HEK293 (cell line): ENCODE measurements around the gene VPS9D1.

Experiments
- CTCF ChIA-PET: fragments of 350-600 bp; formaldehyde crosslinking; extraction: SDS; loops from one replicate; lab custom pipeline; 2021; ENCODE audit warnings: antibody characterized with exemption; lab: Yijun Ruan, JAX
- POLR2A ChIA-PET: fragments of 300-600 bp; formaldehyde crosslinking; extraction: SDS; loops from one replicate; lab custom pipeline; 2020; ENCODE audit warnings: antibody characterized with exemption, inconsistent platforms; lab: Yijun Ruan, JAX
- H3K27ac ChIP-seq: fragments of 200-500 bp; sonication (Bioruptor generic); 2 replicates; pipeline ENCODE4 v1.5.1; 2014; ENCODE audit warnings: low read depth, low read length, control low read depth, inconsistent platforms; ENCODE audit errors: extremely low read depth
- H3K36me3 ChIP-seq, 2 experiments: fragments of 200-500 bp in 1 of 2; sonication (Bioruptor generic) in 1 of 2; 1 replicate in 1 of 2; 2 replicates in 1 of 2; pipeline ENCODE4 v1.5.1; 2014 to 2017; ENCODE audit warnings: inconsistent platforms in 2 of 2, low read length in 2 of 2; ENCODE audit not compliant: control insufficient read depth in 2 of 2, insufficient read depth in 1 of 2
- H3K4me1 ChIP-seq: fragments of 200-500 bp; sonication (Bioruptor generic); 2 replicates; pipeline ENCODE4 v1.5.1; 2014; ENCODE audit warnings: mild to moderate bottlenecking, low read length, inconsistent platforms; ENCODE audit not compliant: control insufficient read depth, insufficient read depth
- H3K4me3 ChIP-seq: 2 replicates; pipeline ENCODE4 v1.5.1; 2011; ENCODE audit warnings: low read depth, mild to moderate bottlenecking, control low read depth, low read length, moderate library complexity
- H3K9me3 ChIP-seq: fragments of 200-500 bp; sonication (Bioruptor generic); 2 replicates; pipeline ENCODE4 v1.5.1; 2014; ENCODE audit warnings: low read depth, low read length, inconsistent platforms; ENCODE audit not compliant: control insufficient read depth, insufficient read depth
- OVOL3 ChIP-seq: fragments of 450-650 bp; formaldehyde crosslinking; IDR thresholded peaks from 2 replicates; pipeline ENCODE4 v1.5.1; 2016; ENCODE audit warnings: missing biosample characterization, missing genetic modification characterization
- WT1 ChIP-seq: fragments of 450-650 bp; formaldehyde crosslinking; IDR thresholded peaks from 2 replicates; pipeline ENCODE4 v1.5.1; 2016; ENCODE audit warnings: missing biosample characterization, missing genetic modification characterization
- ZBTB20 ChIP-seq: fragments of 450-650 bp; formaldehyde crosslinking; IDR thresholded peaks from 2 replicates; pipeline ENCODE4 v1.5.1; 2016; ENCODE audit warnings: missing biosample characterization, missing genetic modification characterization
- ZNF2 ChIP-seq: fragments of 450-650 bp; formaldehyde crosslinking; IDR thresholded peaks from 2 replicates; pipeline ENCODE4 v1.5.1; 2016; ENCODE audit warnings: missing biosample characterization, missing genetic modification characterization
- ZNF223 ChIP-seq: fragments of 450-650 bp; formaldehyde crosslinking; IDR thresholded peaks from 2 replicates; pipeline ENCODE4 v1.5.1; 2016; ENCODE audit warnings: missing biosample characterization, missing genetic modification characterization
- ZNF23 ChIP-seq: fragments of 450-650 bp; formaldehyde crosslinking; IDR thresholded peaks from 2 replicates; pipeline ENCODE4 v1.5.1; 2016; ENCODE audit warnings: missing biosample characterization, missing genetic modification characterization, borderline replicate concordance
- ZNF24 ChIP-seq: fragments of 450-650 bp; formaldehyde crosslinking; IDR thresholded peaks from 2 replicates; pipeline ENCODE4 v1.5.1; 2016; ENCODE audit warnings: missing biosample characterization, missing genetic modification characterization
- ZNF302 ChIP-seq: fragments of 450-650 bp; formaldehyde crosslinking; IDR thresholded peaks from 2 replicates; pipeline ENCODE4 v1.5.1; 2016; ENCODE audit warnings: missing biosample characterization, missing genetic modification characterization, low read depth
- ZNF335 ChIP-seq: fragments of 450-650 bp; formaldehyde crosslinking; conservative IDR thresholded peaks from 2 replicates; pipeline ENCODE4 v1.5.1; 2016; ENCODE audit warnings: missing biosample characterization, missing genetic modification characterization
- ZNF366 ChIP-seq: fragments of 450-650 bp; formaldehyde crosslinking; conservative IDR thresholded peaks from 2 replicates; pipeline ENCODE4 v1.5.1; 2016; ENCODE audit warnings: missing biosample characterization, missing genetic modification characterization
- ZNF514 ChIP-seq: fragments of 450-650 bp; formaldehyde crosslinking; IDR thresholded peaks from 2 replicates; pipeline ENCODE4 v1.5.1; 2016; ENCODE audit warnings: missing biosample characterization, missing genetic modification characterization
- ZNF521 ChIP-seq: fragments of 450-650 bp; formaldehyde crosslinking; IDR thresholded peaks from 2 replicates; pipeline ENCODE4 v1.5.1; 2017; ENCODE audit warnings: missing biosample characterization, mild to moderate bottlenecking, missing genetic modification characterization
- ZNF549 ChIP-seq: fragments of 450-650 bp; IDR thresholded peaks from 2 replicates; pipeline ENCODE4 v1.5.1; 2018; ENCODE audit warnings: missing biosample characterization, missing genetic modification characterization, mild to moderate bottlenecking, inconsistent platforms, moderate library complexity
- ZSCAN23 ChIP-seq: fragments of 450-650 bp; formaldehyde crosslinking; IDR thresholded peaks from 2 replicates; pipeline ENCODE4 v1.5.1; 2016; ENCODE audit warnings: missing biosample characterization, missing genetic modification characterization
- TF ChIP-seq, protein P1 (sequence below): fragments of 450-650 bp; formaldehyde crosslinking; IDR thresholded peaks from 2 replicates; pipeline ENCODE4 v1.5.0; 2017; ENCODE audit warnings: missing biosample characterization, missing genetic modification characterization, borderline replicate concordance
- TF ChIP-seq, protein P2 (sequence below): fragments of 450-650 bp; formaldehyde crosslinking; IDR thresholded peaks from 2 replicates; pipeline ENCODE4 v1.5.1; 2016; ENCODE audit warnings: missing biosample characterization, missing genetic modification characterization
- TF ChIP-seq, protein P3 (sequence below): fragments of 450-650 bp; formaldehyde crosslinking; IDR thresholded peaks from 2 replicates; pipeline ENCODE4 v1.5.1; 2016; ENCODE audit warnings: missing biosample characterization, missing genetic modification characterization
- TF ChIP-seq, protein P4 (sequence below): fragments of 450-650 bp; formaldehyde crosslinking; IDR thresholded peaks from 2 replicates; pipeline ENCODE4 v1.5.1; 2017; ENCODE audit warnings: missing biosample characterization, missing genetic modification characterization
- TF ChIP-seq, protein P5 (sequence below): fragments of 450-650 bp; formaldehyde crosslinking; conservative IDR thresholded peaks from 2 replicates; pipeline ENCODE4 v1.5.1; 2016; ENCODE audit warnings: low read depth, missing biosample characterization, missing genetic modification characterization
- TF ChIP-seq, protein P6 (sequence below): fragments of 450-650 bp; formaldehyde crosslinking; IDR thresholded peaks from 2 replicates; pipeline ENCODE4 v1.5.1; 2017; ENCODE audit warnings: missing biosample characterization, mild to moderate bottlenecking, missing genetic modification characterization, moderate library complexity

The VPS9D1 gene

DNA sequence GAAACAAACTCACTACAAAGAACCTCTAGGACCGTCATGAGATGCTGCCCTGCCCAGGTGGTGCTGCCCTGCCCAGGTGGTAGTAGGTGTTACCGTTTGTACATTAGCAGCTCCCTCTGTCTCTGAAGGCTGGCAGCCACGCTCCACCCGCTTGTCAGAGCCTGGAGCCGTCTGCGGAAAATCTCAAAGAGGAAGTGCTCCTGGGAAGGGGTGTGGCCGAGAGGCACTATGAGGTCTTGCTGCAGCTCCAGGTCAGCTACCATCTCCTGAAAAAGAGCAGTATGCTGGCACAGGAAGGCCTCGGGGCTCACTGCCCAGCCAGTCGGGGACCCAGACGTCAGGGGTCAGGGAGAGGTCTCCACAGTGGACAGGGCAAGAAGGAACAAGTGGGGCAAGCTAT, 28.9 kb upstream of the VPS9D1 start (continued):
- TF ChIP-seq ZNF521 (no peak), ZNF23 (tag by site-specific recombination) (no peak), ZNF366 (tag by site-specific recombination) (no peak), ZNF24 (no peak)
- TF ChIP-seq, protein P1, sequence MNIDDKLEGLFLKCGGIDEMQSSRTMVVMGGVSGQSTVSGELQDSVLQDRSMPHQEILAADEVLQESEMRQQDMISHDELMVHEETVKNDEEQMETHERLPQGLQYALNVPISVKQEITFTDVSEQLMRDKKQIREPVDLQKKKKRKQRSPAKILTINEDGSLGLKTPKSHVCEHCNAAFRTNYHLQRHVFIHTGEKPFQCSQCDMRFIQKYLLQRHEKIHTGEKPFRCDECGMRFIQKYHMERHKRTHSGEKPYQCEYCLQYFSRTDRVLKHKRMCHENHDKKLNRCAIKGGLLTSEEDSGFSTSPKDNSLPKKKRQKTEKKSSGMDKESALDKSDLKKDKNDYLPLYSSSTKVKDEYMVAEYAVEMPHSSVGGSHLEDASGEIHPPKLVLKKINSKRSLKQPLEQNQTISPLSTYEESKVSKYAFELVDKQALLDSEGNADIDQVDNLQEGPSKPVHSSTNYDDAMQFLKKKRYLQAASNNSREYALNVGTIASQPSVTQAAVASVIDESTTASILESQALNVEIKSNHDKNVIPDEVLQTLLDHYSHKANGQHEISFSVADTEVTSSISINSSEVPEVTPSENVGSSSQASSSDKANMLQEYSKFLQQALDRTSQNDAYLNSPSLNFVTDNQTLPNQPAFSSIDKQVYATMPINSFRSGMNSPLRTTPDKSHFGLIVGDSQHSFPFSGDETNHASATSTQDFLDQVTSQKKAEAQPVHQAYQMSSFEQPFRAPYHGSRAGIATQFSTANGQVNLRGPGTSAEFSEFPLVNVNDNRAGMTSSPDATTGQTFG (tag by site-specific recombination), result no peak
- TF ChIP-seq, protein P2, sequence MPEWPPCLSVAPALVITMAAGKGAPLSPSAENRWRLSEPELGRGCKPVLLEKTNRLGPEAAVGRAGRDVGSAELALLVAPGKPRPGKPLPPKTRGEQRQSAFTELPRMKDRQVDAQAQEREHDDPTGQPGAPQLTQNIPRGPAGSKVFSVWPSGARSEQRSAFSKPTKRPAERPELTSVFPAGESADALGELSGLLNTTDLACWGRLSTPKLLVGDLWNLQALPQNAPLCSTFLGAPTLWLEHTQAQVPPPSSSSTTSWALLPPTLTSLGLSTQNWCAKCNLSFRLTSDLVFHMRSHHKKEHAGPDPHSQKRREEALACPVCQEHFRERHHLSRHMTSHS (tag by site-specific recombination), result no peak
- TF ChIP-seq, protein P3, sequence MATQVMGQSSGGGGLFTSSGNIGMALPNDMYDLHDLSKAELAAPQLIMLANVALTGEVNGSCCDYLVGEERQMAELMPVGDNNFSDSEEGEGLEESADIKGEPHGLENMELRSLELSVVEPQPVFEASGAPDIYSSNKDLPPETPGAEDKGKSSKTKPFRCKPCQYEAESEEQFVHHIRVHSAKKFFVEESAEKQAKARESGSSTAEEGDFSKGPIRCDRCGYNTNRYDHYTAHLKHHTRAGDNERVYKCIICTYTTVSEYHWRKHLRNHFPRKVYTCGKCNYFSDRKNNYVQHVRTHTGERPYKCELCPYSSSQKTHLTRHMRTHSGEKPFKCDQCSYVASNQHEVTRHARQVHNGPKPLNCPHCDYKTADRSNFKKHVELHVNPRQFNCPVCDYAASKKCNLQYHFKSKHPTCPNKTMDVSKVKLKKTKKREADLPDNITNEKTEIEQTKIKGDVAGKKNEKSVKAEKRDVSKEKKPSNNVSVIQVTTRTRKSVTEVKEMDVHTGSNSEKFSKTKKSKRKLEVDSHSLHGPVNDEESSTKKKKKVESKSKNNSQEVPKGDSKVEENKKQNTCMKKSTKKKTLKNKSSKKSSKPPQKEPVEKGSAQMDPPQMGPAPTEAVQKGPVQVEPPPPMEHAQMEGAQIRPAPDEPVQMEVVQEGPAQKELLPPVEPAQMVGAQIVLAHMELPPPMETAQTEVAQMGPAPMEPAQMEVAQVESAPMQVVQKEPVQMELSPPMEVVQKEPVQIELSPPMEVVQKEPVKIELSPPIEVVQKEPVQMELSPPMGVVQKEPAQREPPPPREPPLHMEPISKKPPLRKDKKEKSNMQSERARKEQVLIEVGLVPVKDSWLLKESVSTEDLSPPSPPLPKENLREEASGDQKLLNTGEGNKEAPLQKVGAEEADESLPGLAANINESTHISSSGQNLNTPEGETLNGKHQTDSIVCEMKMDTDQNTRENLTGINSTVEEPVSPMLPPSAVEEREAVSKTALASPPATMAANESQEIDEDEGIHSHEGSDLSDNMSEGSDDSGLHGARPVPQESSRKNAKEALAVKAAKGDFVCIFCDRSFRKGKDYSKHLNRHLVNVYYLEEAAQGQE (tag by site-specific recombination), result no peak

DNA sequence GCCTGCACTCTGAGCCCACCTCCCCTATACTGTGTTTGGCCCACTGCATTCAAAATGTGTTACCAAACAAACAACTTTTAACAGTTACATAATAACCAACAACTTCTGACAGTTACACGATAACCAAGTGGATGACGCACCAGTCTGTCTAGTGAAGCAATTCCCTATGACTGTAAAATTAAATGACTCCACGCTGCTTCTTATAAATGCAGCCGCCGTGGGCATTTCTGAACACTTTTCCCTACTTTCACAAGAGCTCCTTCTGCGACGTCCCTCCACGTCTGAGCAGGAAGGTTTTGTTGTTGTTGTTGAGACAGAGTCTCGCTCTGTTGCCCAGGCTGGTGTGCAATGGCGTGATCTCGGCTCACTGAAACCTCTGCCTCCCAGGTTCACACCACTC, 28.2 kb upstream of the VPS9D1 start:
- POLR2A ChIA-PET, result no interaction called here
- H3K9me3 ChIP-seq, result no peaks in the 10 kb centered on the region
- no peak overlapping the region for H3K27ac ChIP-seq
- H3K4me1 ChIP-seq, result no peaks in the 10 kb centered on the region
- H3K4me3 ChIP-seq, result no peak overlapping the region
- TF ChIP-seq, protein P4, sequence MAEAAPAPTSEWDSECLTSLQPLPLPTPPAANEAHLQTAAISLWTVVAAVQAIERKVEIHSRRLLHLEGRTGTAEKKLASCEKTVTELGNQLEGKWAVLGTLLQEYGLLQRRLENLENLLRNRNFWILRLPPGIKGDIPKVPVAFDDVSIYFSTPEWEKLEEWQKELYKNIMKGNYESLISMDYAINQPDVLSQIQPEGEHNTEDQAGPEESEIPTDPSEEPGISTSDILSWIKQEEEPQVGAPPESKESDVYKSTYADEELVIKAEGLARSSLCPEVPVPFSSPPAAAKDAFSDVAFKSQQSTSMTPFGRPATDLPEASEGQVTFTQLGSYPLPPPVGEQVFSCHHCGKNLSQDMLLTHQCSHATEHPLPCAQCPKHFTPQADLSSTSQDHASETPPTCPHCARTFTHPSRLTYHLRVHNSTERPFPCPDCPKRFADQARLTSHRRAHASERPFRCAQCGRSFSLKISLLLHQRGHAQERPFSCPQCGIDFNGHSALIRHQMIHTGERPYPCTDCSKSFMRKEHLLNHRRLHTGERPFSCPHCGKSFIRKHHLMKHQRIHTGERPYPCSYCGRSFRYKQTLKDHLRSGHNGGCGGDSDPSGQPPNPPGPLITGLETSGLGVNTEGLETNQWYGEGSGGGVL (tag by site-specific recombination), result no peak
- no peak for TF ChIP-seq WT1 (tag by site-specific recombination)
- no peak for TF ChIP-seq ZNF302
- no peak for TF ChIP-seq ZNF223 (tag by site-specific recombination)
- no peak for TF ChIP-seq ZNF335 (tag by site-specific recombination)
- TF ChIP-seq ZNF514 (tag by site-specific recombination), result no peak
- TF ChIP-seq, protein P5, sequence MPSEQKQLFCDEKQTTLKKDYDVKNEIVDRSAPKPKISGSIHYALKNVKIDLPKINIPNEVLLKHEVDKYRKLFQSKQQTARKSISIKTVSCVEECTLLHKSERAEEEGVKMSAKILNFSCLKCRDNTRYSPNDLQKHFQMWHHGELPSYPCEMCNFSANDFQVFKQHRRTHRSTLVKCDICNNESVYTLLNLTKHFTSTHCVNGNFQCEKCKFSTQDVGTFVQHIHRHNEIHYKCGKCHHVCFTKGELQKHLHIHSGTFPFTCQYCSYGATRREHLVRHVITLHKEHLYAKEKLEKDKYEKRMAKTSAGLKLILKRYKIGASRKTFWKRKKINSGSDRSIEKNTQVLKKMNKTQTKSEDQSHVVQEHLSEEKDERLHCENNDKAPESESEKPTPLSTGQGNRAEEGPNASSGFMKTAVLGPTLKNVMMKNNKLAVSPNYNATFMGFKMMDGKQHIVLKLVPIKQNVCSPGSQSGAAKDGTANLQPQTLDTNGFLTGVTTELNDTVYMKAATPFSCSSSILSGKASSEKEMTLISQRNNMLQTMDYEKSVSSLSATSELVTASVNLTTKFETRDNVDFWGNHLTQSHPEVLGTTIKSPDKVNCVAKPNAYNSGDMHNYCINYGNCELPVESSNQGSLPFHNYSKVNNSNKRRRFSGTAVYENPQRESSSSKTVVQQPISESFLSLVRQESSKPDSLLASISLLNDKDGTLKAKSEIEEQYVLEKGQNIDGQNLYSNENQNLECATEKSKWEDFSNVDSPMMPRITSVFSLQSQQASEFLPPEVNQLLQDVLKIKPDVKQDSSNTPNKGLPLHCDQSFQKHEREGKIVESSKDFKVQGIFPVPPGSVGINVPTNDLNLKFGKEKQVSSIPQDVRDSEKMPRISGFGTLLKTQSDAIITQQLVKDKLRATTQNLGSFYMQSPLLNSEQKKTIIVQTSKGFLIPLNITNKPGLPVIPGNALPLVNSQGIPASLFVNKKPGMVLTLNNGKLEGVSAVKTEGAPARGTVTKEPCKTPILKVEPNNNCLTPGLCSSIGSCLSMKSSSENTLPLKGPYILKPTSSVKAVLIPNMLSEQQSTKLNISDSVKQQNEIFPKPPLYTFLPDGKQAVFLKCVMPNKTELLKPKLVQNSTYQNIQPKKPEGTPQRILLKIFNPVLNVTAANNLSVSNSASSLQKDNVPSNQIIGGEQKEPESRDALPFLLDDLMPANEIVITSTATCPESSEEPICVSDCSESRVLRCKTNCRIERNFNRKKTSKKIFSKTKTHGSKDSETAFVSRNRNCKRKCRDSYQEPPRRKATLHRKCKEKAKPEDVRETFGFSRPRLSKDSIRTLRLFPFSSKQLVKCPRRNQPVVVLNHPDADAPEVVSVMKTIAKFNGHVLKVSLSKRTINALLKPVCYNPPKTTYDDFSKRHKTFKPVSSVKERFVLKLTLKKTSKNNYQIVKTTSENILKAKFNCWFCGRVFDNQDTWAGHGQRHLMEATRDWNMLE (tag by site-specific recombination), result no peak
- TF ChIP-seq ZNF549, result no peak
- TF ChIP-seq, protein P6, sequence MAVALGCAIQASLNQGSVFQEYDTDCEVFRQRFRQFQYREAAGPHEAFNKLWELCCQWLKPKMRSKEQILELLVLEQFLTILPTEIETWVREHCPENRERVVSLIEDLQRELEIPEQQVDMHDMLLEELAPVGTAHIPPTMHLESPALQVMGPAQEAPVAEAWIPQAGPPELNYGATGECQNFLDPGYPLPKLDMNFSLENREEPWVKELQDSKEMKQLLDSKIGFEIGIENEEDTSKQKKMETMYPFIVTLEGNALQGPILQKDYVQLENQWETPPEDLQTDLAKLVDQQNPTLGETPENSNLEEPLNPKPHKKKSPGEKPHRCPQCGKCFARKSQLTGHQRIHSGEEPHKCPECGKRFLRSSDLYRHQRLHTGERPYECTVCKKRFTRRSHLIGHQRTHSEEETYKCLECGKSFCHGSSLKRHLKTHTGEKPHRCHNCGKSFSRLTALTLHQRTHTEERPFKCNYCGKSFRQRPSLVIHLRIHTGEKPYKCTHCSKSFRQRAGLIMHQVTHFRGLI (tag by site-specific recombination), result no peak
- TF ChIP-seq, protein P2 (tag by site-specific recombination), result no peak
- no peak for TF ChIP-seq OVOL3 (tag by site-specific recombination)
- no peak for TF ChIP-seq ZBTB20 (tag by site-specific recombination)
- no peak for TF ChIP-seq ZSCAN23 (tag by site-specific recombination)
- no peak for TF ChIP-seq ZNF2 (tag by site-specific recombination)
- CTCF ChIA-PET, result no interaction called here
- H3K36me3 ChIP-seq, result peaks cover 39 to 96% of the 10 kb centered on the region in 2 experiments; a peak in 2 of 3 replicates
